Vagina (tissue), 2 donors: Measurements from ENCODE around the gene MEF2C. TPM values are rescaled to one million over a fixed set of nuclear protein-coding genes. Genes with fewer than 3 reads are reported as not detected.

Experiments used
- DNase-seq, 2 donors: peaks; one replicate each; pipeline ENCODE4 v3.0.0-alpha.2; 2017; ENCODE audit errors: extremely low spot score in 2 of 2
- H3K27ac ChIP-seq: fragments of 200-600 bp; sonication (generic); one replicate; pipeline ENCODE4 v1.5.1; 2019
- H3K27me3 ChIP-seq: fragments of 200-600 bp; sonication (generic); one replicate; pipeline ENCODE4 v1.5.1; 2019
- H3K36me3 ChIP-seq, 2 donors: fragments of 200-600 bp; sonication (generic); one replicate each; pipeline ENCODE4 v1.5.1; 2017 to 2019
- H3K4me1 ChIP-seq: fragments of 200-600 bp; sonication (generic); one replicate; pipeline ENCODE4 v1.5.1; 2019
- H3K4me3 ChIP-seq, 2 donors: fragments of 200-600 bp; sonication (generic); 1 replicate in 1 of 2; 2 replicates in 1 of 2; pipeline ENCODE4 v1.5.1; 2016 to 2019
- H3K9me3 ChIP-seq: fragments of 200-600 bp; sonication (generic); one replicate; pipeline ENCODE4 v1.5.1; 2019
- CTCF ChIP-seq, 3 experiments: fragments of 450-650 bp in 2 of 3; fragments of 200-600 bp in 1 of 3; sonication (generic) in 1 of 3; IDR thresholded peaks; one replicate each; pipeline ENCODE4 v1.5.1; 2017 to 2019; ENCODE audit warnings: antibody characterized with exemption in 3 of 3, mild to moderate bottlenecking in 2 of 3, moderate library complexity in 2 of 3
- POLR2A ChIP-seq, 2 donors: fragments of 450-650 bp; IDR thresholded peaks; one replicate each; pipeline ENCODE4 v1.6.1; 2017; ENCODE audit warnings: antibody characterized with exemption in 2 of 2, mild to moderate bottlenecking in 2 of 2, moderate library complexity in 2 of 2
- POLR2AphosphoS5 ChIP-seq, 2 donors: sonication (generic); formaldehyde crosslinking; IDR thresholded peaks; one replicate each; pipeline ENCODE4 v1.9.0; 2017; ENCODE audit warnings: antibody characterized with exemption in 2 of 2, mild to moderate bottlenecking in 2 of 2, low read depth in 1 of 2; ENCODE audit not compliant: insufficient read depth in 1 of 2
- intact Hi-C: fragments of 100-400 bp; cut with DNase I; formaldehyde crosslinking; loops from one replicate; pipeline ENCODE4 v1.15.1; 2023
- total RNA-seq: library from RNA; depleted of rRNA; stranded (reverse); fragments of >200 nt; gene quantifications from one replicate; pipeline ENCODE4 v1.2.3, GENCODE V29; 2016

Gene MEF2C
- total RNA-seq, 1 donor from 2014 or later: 22.3 TPM

GRCh38 chr5:88740604-88741185, 142.3 kb downstream of the MEF2C start:
- TF ChIP-seq POLR2A (IDR thresholded peaks at IDR 0.05) (no peak), CTCF (IDR thresholded peaks at IDR 0.05) (no peak), POLR2AphosphoS5 (IDR thresholded peaks at IDR 0.05; ENCODE audit: insufficient read depth in 1 of 2, low read depth in 1 of 2) (no peak)
- intact Hi-C loops: no loop called here
- no peak overlapping the region for H3K27ac ChIP-seq
- H3K4me3 ChIP-seq: no peak overlapping the region
- no peak for DNase-seq
- no peaks in the 10 kb centered on the region for H3K27me3 ChIP-seq
- no peaks in the 10 kb centered on the region for H3K9me3 ChIP-seq
- H3K4me1 ChIP-seq: peaks cover 1% of the 10 kb centered on the region
- H3K36me3 ChIP-seq: no peaks in the 10 kb centered on the region

- no peak for TF ChIP-seq POLR2A (IDR thresholded peaks at IDR 0.05)
- TF ChIP-seq POLR2AphosphoS5 (IDR thresholded peaks at IDR 0.05; ENCODE audit: insufficient read depth in 1 of 2, low read depth in 1 of 2): no peak
- no peak for TF ChIP-seq CTCF (IDR thresholded peaks at IDR 0.05)
- no peak for DNase-seq
- peaks cover 14% of the 10 kb centered on the region for H3K4me1 ChIP-seq
- no peak overlapping the region for H3K4me3 ChIP-seq
- H3K27ac ChIP-seq: no peak overlapping the region
- no peaks in the 10 kb centered on the region for H3K36me3 ChIP-seq
- intact Hi-C loops: loop anchor here (10.0 kb wide), 1 partner anchor 148 kb away; the partner anchor contains the start of gene MEF2C
- no peaks in the 10 kb centered on the region for H3K27me3 ChIP-seq
- H3K9me3 ChIP-seq: no peaks in the 10 kb centered on the region
These were observed 146.5 kb downstream of the MEF2C start for GRCh38 chr5:88736494-88736893.

GRCh38 chr5:88734983-88735382, 148.0 kb downstream of the MEF2C start:
- Histone ChIP-seq H3K4me3 (no peak overlapping the region), H3K9me3 (no peaks in the 10 kb centered on the region), H3K4me1 (peaks cover 14% of the 10 kb centered on the region), H3K27me3 (no peaks in the 10 kb centered on the region), H3K36me3 (no peaks in the 10 kb centered on the region), H3K27ac (peak overlapping the region; percentile 39)
- intact Hi-C loops: loop anchor here (10.0 kb wide), 1 partner anchor 150 kb away; the partner anchor contains the start of gene MEF2C
- DNase-seq: no peak
- TF ChIP-seq CTCF (IDR thresholded peaks at IDR 0.05) (no peak), POLR2AphosphoS5 (IDR thresholded peaks at IDR 0.05; ENCODE audit: insufficient read depth in 1 of 2, low read depth in 1 of 2) (no peak), POLR2A (IDR thresholded peaks at IDR 0.05) (no peak)

GRCh38 chr5:88734191-88734640, 148.8 kb downstream of the MEF2C start:
- Histone ChIP-seq H3K4me3 (no peak overlapping the region), H3K36me3 (no peaks in the 10 kb centered on the region), H3K4me1 (peaks cover 14% of the 10 kb centered on the region), H3K27ac (no peak overlapping the region), H3K9me3 (no peaks in the 10 kb centered on the region), H3K27me3 (no peaks in the 10 kb centered on the region)
- intact Hi-C loops: loop anchor here (10.0 kb wide), 1 partner anchor 151 kb away; the partner anchor contains the start of gene MEF2C
- TF ChIP-seq POLR2AphosphoS5 (IDR thresholded peaks at IDR 0.05; ENCODE audit: insufficient read depth in 1 of 2, low read depth in 1 of 2): no peak
- TF ChIP-seq POLR2A (IDR thresholded peaks at IDR 0.05): no peak
- no peak for TF ChIP-seq CTCF (IDR thresholded peaks at IDR 0.05)
- no peak for DNase-seq

GRCh38 chr5:88732862-88733261, 150.1 kb downstream of the MEF2C start:
- Histone ChIP-seq H3K4me3 (no peak overlapping the region), H3K36me3 (no peaks in the 10 kb centered on the region), H3K4me1 (peaks cover 14% of the 10 kb centered on the region), H3K9me3 (no peaks in the 10 kb centered on the region), H3K27me3 (no peaks in the 10 kb centered on the region), H3K27ac (peak overlapping the region; percentile 25)
- no peak for DNase-seq
- intact Hi-C loops: loop anchor here (10.0 kb wide), 1 partner anchor 152 kb away; the partner anchor contains the start of gene MEF2C
- TF ChIP-seq POLR2A (IDR thresholded peaks at IDR 0.05) (no peak), POLR2AphosphoS5 (IDR thresholded peaks at IDR 0.05; ENCODE audit: insufficient read depth in 1 of 2, low read depth in 1 of 2) (no peak), CTCF (IDR thresholded peaks at IDR 0.05) (no peak)
